IPS-18c (cell line): ENCODE results near the gene MIR17HG.

Source experiments
- H3K4me3 ChIP-seq: 2 replicates; pipeline ENCODE4 v1.7.0; 2013; ENCODE audit warnings: low read depth, mild to moderate bottlenecking, low read length, moderate library complexity; ENCODE audit not compliant: insufficient read depth
- H3K9me3 ChIP-seq: one replicate; pipeline ENCODE4 v1.6.1; 2013; ENCODE audit warnings: mild to moderate bottlenecking, low read length, moderate library complexity; ENCODE audit not compliant: control insufficient read depth, insufficient read depth

MIR17HG gene

GRCh38 chr13:91357613-91358386, 10.3 kb downstream of the MIR17HG start:
- Histone ChIP-seq H3K9me3 (no peaks in the 10 kb centered on the region), H3K4me3 (no peak overlapping the region)

DNA sequence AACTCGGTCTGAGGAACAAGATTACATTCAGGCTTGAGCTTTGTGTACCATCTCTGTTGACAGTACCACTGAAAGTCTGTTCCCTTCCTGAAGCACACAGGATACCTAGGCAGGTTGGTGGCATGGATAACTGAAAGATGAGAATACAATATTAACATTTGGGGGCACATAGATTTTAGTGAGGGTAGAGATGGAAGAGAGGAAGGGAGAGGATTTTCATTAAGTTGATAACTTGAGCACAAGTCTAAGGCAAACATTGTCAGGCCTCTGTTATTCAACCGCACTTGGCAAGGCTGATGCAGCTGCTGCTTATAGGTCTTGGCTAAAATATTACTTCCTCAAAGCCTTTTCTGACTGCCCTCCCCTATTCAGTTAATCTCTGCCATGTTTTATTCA, 10.9 kb downstream of the MIR17HG start:
- Histone ChIP-seq H3K4me3 (no peak overlapping the region), H3K9me3 (no peaks in the 10 kb centered on the region)

- H3K4me3 ChIP-seq, result no peak overlapping the region
- H3K9me3 ChIP-seq, result no peaks in the 10 kb centered on the region
Observed at GRCh38 chr13:91359111-91359510, 11.6 kb downstream of the MIR17HG start.

DNA sequence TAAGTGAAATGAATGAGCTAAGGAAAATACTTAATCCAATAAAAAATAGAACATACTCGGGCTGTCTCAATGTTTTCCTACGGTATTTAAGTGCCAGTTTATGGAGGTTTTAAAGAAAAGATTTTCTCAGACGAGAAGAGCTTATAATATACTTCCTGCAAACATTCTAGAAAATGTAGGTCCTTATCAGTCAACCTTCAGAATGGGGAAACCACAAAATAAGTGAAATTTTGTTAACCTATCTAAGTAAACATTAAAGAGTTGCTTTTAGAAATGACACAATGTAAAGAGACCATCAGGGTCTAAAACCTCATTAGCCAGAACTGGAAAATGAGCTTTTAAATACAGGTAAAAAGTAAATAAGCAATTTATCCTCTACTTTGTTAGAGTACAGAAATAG, 12.1 kb downstream of the MIR17HG start:
- H3K9me3 ChIP-seq, result no peaks in the 10 kb centered on the region
- H3K4me3 ChIP-seq, result no peak overlapping the region

DNA sequence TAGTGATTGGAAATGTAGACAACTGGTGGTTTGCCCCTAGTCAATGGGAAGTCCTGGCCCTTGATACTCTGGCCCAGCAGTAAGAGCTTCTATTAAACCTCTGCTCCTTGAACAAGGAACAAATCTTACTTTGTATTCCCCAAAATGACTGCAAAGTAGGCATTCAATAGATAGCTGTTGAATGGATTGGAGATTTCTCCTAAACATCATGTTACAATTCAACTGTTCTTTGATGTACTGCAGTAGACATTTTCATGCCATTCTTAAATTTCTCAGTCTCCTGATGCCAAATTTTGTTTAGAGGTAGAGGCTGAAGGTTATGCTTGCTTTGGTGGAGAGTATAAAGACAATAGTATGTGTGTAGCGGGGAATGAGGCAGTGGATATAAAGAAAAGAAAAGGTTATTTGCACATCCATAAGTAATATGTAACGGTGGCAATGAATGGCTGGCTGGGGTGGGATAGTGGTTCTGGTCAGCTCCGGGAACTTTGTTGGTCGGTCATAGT, 12.8 kb downstream of the MIR17HG start:
- Histone ChIP-seq H3K9me3 (no peaks in the 10 kb centered on the region), H3K4me3 (no peak overlapping the region)

GRCh38 chr13:91361755-91362271, 14.3 kb downstream of the MIR17HG start:
- Histone ChIP-seq H3K9me3 (no peaks in the 10 kb centered on the region), H3K4me3 (no peak overlapping the region)

DNA sequence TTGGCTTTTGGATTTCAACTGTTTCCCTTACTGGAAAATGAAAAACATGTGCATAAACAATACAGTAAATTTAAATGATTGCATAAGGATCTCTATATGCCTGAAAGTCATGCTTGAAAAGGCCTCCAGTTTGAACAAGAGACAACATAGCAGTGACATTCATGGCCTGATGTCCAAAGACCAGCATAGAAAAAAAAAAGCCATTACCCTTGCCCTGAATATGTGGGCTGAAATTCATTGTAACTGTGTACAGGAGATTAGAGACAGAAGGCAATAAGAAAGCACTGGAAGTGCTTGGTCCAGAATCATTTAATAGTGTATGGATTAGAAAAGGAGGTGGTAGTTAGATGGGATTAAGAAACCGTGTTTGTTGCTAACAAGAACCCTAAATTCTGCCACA, 15.4 kb downstream of the MIR17HG start:
- no peak overlapping the region for H3K4me3 ChIP-seq
- no peaks in the 10 kb centered on the region for H3K9me3 ChIP-seq

DNA sequence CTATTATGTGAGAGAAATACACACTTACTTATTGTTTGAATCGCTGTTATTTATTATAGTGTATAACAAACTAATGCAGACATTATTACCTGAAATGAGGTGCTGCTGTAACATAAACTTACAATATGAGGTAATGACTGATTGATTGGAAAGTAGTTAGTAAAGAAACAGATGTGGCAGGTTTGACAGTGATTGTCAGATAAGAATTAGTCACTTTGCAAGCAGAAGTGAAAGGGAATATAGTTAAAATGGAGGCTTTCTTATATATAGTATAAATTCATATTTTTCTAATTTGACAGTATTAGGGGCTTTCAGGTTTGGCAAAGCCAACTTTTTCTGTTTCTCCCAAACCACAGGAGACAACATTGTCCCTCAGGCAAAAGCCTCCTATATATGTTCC, 20.6 kb downstream of the MIR17HG start:
- H3K9me3 ChIP-seq, result no peaks in the 10 kb centered on the region
- H3K4me3 ChIP-seq, result no peak overlapping the region

- H3K9me3 ChIP-seq, result no peaks in the 10 kb centered on the region
- H3K4me3 ChIP-seq, result no peak overlapping the region
Observed at GRCh38 chr13:91368676-91369440, 21.4 kb downstream of the MIR17HG start.

DNA sequence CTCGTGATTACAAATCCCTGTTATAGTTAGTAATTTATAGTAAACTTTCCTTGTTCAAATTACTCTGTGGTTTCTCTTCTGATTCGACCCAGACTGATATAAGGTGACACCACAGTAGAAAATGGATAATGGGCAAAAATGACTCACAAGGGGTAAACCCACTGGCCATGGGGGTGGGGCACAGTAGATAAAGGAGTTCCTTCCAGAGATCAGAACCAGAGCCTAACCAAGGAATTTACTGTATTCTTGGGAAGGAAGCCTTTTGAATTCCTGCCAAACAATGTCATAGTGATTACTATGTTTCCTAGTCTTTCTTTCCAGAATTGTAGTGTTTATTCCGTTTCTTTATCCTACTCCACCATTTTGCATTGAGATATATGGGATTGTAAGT, 21.9 kb downstream of the MIR17HG start:
- Histone ChIP-seq H3K9me3 (no peaks in the 10 kb centered on the region), H3K4me3 (no peak overlapping the region)

DNA sequence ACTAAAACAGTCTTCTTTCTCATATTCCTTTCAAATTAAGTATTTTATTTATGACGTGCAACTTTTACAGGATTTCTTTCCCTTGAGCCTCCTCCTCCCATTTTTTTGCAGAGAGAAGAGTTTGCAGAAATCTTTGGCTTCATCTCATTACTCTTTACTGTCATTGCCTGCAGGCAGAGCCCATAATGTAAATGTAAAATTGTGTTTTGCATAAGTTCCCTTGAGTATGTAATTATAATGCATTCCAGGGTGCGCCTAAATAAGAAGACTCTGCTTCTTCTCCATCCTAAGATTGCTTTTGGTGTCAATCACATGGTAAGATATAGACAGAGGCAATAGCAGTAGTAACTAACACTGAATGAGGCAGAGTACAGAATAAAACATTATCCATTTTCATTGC, 23.0 kb downstream of the MIR17HG start:
- Histone ChIP-seq H3K9me3 (no peaks in the 10 kb centered on the region), H3K4me3 (no peak overlapping the region)

GRCh38 chr13:91372911-91373310, 25.4 kb downstream of the MIR17HG start:
- Histone ChIP-seq H3K4me3 (no peak overlapping the region), H3K9me3 (no peaks in the 10 kb centered on the region)

GRCh38 chr13:91375116-91375729, 27.7 kb downstream of the MIR17HG start:
- no peaks in the 10 kb centered on the region for H3K9me3 ChIP-seq
- no peak overlapping the region for H3K4me3 ChIP-seq

DNA sequence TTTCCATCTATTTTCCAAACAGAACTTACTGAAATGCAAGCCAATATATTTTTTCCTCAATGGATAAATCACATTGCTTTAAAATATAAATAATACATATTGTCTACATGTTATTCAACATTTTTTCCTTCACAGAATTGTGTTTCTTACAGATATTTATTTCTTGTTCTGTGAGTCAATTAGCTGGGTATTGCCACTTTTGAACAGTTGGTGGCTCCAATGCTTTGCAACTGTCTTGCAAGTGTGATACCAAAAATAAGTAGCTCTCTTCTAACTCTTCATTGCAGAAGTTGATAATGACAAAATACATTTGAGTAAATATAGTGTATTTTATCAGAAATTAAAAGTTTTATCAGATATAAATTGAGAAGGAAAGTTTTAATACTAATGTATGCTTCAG, 33.9 kb downstream of the MIR17HG start:
- no peak overlapping the region for H3K4me3 ChIP-seq
- H3K9me3 ChIP-seq, result no peaks in the 10 kb centered on the region

- H3K9me3 ChIP-seq, result no peaks in the 10 kb centered on the region
- no peak overlapping the region for H3K4me3 ChIP-seq
Observed at GRCh38 chr13:91383836-91384235, 36.3 kb downstream of the MIR17HG start.

GRCh38 chr13:91384896-91385295, 37.4 kb downstream of the MIR17HG start:
- Histone ChIP-seq H3K4me3 (no peak overlapping the region), H3K9me3 (no peaks in the 10 kb centered on the region)

DNA sequence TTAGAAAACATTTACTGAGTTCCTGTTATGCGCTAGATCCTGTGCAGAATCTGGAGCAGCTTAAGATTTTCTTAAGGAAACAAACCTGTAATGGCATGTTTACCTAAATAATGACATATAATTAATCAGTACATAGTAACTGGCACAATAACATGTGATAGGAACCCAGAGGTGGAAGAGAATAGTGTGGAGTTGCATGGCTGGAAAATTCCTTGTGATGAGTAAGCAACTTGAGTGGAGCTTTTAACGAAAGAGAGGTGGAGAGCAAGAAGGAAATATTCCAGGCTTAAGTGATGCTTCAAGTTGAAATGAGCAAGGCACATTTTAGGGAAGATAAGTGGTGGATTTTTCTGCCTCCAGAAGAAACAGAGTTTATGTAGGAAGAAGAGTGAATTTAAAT, 41.7 kb downstream of the MIR17HG start:
- Histone ChIP-seq H3K9me3 (no peaks in the 10 kb centered on the region), H3K4me3 (no peak overlapping the region)

- no peak overlapping the region for H3K4me3 ChIP-seq
- no peaks in the 10 kb centered on the region for H3K9me3 ChIP-seq
Observed at GRCh38 chr13:91397595-91397994, 50.1 kb downstream of the MIR17HG start.
